ENCODE measurements around the gene TENT4A. TPM values are rescaled to one million over a fixed set of nuclear protein-coding genes. Genes with fewer than 3 reads are reported as not detected.

TENT4A gene
- total RNA-seq, 1 experiment from 2014 or later = 29.2 TPM

DNA sequence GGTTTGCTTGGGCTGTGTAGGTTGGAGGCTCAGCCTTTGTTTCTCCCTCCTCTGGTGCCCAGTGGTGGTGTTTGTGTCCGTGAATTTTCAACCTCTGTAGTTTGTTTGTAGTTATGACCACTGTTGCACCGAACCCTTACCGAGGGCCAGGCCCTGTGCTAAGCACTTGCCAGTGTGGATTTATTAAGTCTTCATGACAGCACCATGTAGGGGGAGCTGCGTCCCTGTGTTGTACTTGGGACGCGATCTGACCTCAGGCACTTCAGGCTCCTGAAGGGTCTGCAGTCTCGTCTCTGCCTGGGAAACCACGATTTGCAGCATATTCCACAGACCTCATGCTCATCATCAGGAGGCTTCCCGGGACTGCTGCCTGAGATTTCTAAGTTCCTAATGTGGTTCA, 12.8 kb downstream of the TENT4A start:
- peaks cover 72% of the 10 kb centered on the region for H3K4me1 Mint-ChIP-seq
- no peak for ATAC-seq
- ChIA-PET POLR2A (interaction anchor here (0.8 kb wide), 1 partner anchor 13 kb away, joined by 3 read pairs; the partner anchor contains the start of gene TENT4A), CTCF (interaction anchor here (1.0 kb wide), 1 partner anchor 91 kb away, joined by 3 read pairs; no protein-coding TSS in a partner anchor)
- DNase-seq (ENCODE audit: low spot score) = no peak
- TF ChIP-seq NR2C2 (CRISPR knock-in tag; IDR thresholded peaks at IDR 0.05) (no peak), NR1H2 (CRISPR knock-in tag; IDR thresholded peaks at IDR 0.05) (no peak), MXD4 (CRISPR knock-in tag; IDR thresholded peaks at IDR 0.05; ENCODE audit: borderline replicate concordance) (no peak), SOX15 (CRISPR knock-in tag; IDR thresholded peaks at IDR 0.05) (no peak)
- TF ChIP-seq, protein P1, sequence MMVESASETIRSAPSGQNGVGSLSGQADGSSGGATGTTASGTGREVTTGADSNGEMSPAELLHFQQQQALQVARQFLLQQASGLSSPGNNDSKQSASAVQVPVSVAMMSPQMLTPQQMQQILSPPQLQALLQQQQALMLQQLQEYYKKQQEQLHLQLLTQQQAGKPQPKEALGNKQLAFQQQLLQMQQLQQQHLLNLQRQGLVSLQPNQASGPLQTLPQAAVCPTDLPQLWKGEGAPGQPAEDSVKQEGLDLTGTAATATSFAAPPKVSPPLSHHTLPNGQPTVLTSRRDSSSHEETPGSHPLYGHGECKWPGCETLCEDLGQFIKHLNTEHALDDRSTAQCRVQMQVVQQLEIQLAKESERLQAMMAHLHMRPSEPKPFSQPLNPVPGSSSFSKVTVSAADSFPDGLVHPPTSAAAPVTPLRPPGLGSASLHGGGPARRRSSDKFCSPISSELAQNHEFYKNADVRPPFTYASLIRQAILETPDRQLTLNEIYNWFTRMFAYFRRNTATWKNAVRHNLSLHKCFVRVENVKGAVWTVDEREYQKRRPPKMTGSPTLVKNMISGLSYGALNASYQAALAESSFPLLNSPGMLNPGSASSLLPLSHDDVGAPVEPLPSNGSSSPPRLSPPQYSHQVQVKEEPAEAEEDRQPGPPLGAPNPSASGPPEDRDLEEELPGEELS (CRISPR knock-in tag; IDR thresholded peaks at IDR 0.05) = no peak
- H3K4me3 Mint-ChIP-seq = no peak overlapping the region
- H3K27ac Mint-ChIP-seq = peak overlapping the region; percentile 28; the same call in 1 of the 2 replicates
- H3K36me3 Mint-ChIP-seq = peaks cover 3% of the 10 kb centered on the region; the same call in 1 of the 2 replicates
- H3K27me3 Mint-ChIP-seq (ENCODE audit: low read depth) = no peaks in the 10 kb centered on the region
- H3K9me3 Mint-ChIP-seq = no peaks in the 10 kb centered on the region

DNA sequence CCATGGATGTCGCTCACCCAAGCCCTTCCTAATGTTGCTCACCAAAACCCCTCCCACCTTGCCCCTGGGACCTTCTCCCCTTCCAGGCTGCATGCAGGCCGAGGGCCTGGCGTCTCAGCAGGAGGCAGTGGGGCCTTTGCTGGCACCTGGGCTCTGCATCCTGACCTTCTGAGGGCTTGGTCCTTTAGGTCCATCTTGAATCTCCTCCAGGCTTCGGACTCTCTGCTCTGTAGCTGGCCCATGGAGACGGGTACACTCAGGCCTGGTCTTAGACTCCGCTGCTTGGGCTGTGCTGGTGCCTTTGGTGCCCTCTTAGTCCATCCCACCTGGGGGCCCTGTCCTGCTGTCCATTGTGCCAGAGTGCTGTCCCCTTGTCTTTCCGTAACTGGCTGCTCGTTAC, 14.0 kb downstream of the TENT4A start:
- no peak for DNase-seq (ENCODE audit: low spot score)
- TF ChIP-seq NR1H2 (CRISPR knock-in tag; IDR thresholded peaks at IDR 0.05) = no peak
- TF ChIP-seq CREB1 (CRISPR knock-in tag; IDR thresholded peaks at IDR 0.05) = no peak
- TF ChIP-seq JAZF1 (CRISPR knock-in tag; IDR thresholded peaks at IDR 0.05) = no peak
- TF ChIP-seq, protein P2, sequence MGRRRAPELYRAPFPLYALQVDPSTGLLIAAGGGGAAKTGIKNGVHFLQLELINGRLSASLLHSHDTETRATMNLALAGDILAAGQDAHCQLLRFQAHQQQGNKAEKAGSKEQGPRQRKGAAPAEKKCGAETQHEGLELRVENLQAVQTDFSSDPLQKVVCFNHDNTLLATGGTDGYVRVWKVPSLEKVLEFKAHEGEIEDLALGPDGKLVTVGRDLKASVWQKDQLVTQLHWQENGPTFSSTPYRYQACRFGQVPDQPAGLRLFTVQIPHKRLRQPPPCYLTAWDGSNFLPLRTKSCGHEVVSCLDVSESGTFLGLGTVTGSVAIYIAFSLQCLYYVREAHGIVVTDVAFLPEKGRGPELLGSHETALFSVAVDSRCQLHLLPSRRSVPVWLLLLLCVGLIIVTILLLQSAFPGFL (CRISPR knock-in tag; IDR thresholded peaks at IDR 0.05; ENCODE audit: borderline replicate concordance) = no peak
- TF ChIP-seq, protein P1 (CRISPR knock-in tag; IDR thresholded peaks at IDR 0.05) = no peak
- TF ChIP-seq, protein P3, sequence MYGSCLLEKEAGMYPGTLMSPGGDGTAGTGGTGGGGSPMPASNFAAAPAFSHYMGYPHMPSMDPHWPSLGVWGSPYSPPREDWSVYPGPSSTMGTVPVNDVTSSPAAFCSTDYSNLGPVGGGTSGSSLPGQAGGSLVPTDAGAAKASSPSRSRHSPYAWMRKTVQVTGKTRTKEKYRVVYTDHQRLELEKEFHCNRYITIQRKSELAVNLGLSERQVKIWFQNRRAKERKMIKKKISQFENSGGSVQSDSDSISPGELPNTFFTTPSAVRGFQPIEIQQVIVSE (CRISPR knock-in tag; IDR thresholded peaks at IDR 0.05; ENCODE audit: borderline replicate concordance) = no peak
- TF ChIP-seq, protein P4, sequence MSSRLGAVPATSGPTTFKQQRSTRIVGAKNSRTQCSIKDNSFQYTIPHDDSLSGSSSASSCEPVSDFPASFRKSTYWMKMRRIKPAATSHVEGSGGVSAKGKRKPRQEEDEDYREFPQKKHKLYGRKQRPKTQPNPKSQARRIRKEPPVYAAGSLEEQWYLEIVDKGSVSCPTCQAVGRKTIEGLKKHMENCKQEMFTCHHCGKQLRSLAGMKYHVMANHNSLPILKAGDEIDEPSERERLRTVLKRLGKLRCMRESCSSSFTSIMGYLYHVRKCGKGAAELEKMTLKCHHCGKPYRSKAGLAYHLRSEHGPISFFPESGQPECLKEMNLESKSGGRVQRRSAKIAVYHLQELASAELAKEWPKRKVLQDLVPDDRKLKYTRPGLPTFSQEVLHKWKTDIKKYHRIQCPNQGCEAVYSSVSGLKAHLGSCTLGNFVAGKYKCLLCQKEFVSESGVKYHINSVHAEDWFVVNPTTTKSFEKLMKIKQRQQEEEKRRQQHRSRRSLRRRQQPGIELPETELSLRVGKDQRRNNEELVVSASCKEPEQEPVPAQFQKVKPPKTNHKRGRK (CRISPR knock-in tag; IDR thresholded peaks at IDR 0.05; ENCODE audit: borderline replicate concordance) = no peak
- TF ChIP-seq SP1 (CRISPR knock-in tag; conservative IDR thresholded peaks at IDR 0.05) = no peak
- TF ChIP-seq, protein P5, sequence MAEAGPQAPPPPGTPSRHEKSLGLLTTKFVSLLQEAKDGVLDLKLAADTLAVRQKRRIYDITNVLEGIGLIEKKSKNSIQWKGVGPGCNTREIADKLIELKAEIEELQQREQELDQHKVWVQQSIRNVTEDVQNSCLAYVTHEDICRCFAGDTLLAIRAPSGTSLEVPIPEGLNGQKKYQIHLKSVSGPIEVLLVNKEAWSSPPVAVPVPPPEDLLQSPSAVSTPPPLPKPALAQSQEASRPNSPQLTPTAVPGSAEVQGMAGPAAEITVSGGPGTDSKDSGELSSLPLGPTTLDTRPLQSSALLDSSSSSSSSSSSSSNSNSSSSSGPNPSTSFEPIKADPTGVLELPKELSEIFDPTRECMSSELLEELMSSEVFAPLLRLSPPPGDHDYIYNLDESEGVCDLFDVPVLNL (CRISPR knock-in tag; IDR thresholded peaks at IDR 0.05; ENCODE audit: borderline replicate concordance, low read depth) = no peak
- no peak for TF ChIP-seq ESRRA (CRISPR knock-in tag; IDR thresholded peaks at IDR 0.05; ENCODE audit: borderline replicate concordance)
- no peak for TF ChIP-seq TCF7 (CRISPR knock-in tag; IDR thresholded peaks at IDR 0.05; ENCODE audit: low read depth)
- TF ChIP-seq, protein P6, sequence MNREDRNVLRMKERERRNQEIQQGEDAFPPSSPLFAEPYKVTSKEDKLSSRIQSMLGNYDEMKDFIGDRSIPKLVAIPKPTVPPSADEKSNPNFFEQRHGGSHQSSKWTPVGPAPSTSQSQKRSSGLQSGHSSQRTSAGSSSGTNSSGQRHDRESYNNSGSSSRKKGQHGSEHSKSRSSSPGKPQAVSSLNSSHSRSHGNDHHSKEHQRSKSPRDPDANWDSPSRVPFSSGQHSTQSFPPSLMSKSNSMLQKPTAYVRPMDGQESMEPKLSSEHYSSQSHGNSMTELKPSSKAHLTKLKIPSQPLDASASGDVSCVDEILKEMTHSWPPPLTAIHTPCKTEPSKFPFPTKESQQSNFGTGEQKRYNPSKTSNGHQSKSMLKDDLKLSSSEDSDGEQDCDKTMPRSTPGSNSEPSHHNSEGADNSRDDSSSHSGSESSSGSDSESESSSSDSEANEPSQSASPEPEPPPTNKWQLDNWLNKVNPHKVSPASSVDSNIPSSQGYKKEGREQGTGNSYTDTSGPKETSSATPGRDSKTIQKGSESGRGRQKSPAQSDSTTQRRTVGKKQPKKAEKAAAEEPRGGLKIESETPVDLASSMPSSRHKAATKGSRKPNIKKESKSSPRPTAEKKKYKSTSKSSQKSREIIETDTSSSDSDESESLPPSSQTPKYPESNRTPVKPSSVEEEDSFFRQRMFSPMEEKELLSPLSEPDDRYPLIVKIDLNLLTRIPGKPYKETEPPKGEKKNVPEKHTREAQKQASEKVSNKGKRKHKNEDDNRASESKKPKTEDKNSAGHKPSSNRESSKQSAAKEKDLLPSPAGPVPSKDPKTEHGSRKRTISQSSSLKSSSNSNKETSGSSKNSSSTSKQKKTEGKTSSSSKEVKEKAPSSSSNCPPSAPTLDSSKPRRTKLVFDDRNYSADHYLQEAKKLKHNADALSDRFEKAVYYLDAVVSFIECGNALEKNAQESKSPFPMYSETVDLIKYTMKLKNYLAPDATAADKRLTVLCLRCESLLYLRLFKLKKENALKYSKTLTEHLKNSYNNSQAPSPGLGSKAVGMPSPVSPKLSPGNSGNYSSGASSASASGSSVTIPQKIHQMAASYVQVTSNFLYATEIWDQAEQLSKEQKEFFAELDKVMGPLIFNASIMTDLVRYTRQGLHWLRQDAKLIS (CRISPR knock-in tag; IDR thresholded peaks at IDR 0.05; ENCODE audit: borderline replicate concordance) = no peak
- TF ChIP-seq, protein P7, sequence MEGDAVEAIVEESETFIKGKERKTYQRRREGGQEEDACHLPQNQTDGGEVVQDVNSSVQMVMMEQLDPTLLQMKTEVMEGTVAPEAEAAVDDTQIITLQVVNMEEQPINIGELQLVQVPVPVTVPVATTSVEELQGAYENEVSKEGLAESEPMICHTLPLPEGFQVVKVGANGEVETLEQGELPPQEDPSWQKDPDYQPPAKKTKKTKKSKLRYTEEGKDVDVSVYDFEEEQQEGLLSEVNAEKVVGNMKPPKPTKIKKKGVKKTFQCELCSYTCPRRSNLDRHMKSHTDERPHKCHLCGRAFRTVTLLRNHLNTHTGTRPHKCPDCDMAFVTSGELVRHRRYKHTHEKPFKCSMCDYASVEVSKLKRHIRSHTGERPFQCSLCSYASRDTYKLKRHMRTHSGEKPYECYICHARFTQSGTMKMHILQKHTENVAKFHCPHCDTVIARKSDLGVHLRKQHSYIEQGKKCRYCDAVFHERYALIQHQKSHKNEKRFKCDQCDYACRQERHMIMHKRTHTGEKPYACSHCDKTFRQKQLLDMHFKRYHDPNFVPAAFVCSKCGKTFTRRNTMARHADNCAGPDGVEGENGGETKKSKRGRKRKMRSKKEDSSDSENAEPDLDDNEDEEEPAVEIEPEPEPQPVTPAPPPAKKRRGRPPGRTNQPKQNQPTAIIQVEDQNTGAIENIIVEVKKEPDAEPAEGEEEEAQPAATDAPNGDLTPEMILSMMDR (IDR thresholded peaks at IDR 0.05) = no peak
- no peak for TF ChIP-seq KAT7 (CRISPR knock-in tag; IDR thresholded peaks at IDR 0.05; ENCODE audit: borderline replicate concordance)

More for the DNA sequence above, 14.0 kb downstream of the TENT4A start:
- CTCF ChIA-PET = interaction anchor here (1.1 kb wide), 1 partner anchor 18 kb away, joined by 3 read pairs; no protein-coding TSS in a partner anchor
- POLR2A ChIA-PET = no interaction called here
- Mint-ChIP-seq H3K36me3 (peaks cover 3% of the 10 kb centered on the region; the same call in 1 of the 2 replicates), H3K4me3 (no peak overlapping the region), H3K27me3 (ENCODE audit: low read depth) (no peaks in the 10 kb centered on the region), H3K27ac (no peak overlapping the region; the same call in 1 of the 2 replicates), H3K9me3 (no peaks in the 10 kb centered on the region), H3K4me1 (peaks cover 72% of the 10 kb centered on the region)
- no peak for ATAC-seq

Measured in WTC11 (cell line).